AG20443 (cell line): Measurements from ENCODE around the gene JRKL.

Experiments
- DNase-seq: peaks from one replicate; pipeline ENCODE4 v3.0.0; 2012; ENCODE audit warnings: low spot score, mixed read lengths

JRKL gene

GRCh38 chr11:96389720-96390487, at the start of gene JRKL, which contains the start of gene CCDC82:
TSS of gene JRKL (plus strand) at chr11:96390013. CDS start at chr11:96390650, 637 bp downstream.
TSS of gene CCDC82 (minus strand) at chr11:96389912. CDS start at chr11:96384747, 5,165 bp downstream.
- DNase-seq, result peak; percentile 98

GRCh38 chr11:96340555-96340885, 49.3 kb upstream of the JRKL start:
- peak; percentile 22 for DNase-seq

GRCh38 chr11:96341211-96342013, 48.4 kb upstream of the JRKL start:
- peak; percentile 80 for DNase-seq

- peak; percentile 14 for DNase-seq
These were observed 47.5 kb upstream of the JRKL start for GRCh38 chr11:96342014-96342960.

- DNase-seq, result peak; percentile 97
These were observed 46.7 kb upstream of the JRKL start, which contains the start of gene MAML2 for GRCh38 chr11:96342961-96343711. TSS of gene MAML2 (minus strand) at chr11:96343195. CDS start at chr11:96341895, 1,300 bp downstream.

- DNase-seq, result no peak
These were observed 33.0 kb upstream of the JRKL start for GRCh38 chr11:96356848-96357247.

GRCh38 chr11:96357794-96358193, 32.0 kb upstream of the JRKL start:
- DNase-seq, result no peak

GRCh38 chr11:96358321-96358720, 31.5 kb upstream of the JRKL start:
- DNase-seq, result no peak

GRCh38 chr11:96361778-96362177, 28.0 kb upstream of the JRKL start:
- DNase-seq, result no peak

- DNase-seq, result no peak
These were observed 24.3 kb upstream of the JRKL start for GRCh38 chr11:96365493-96365892.

- no peak for DNase-seq
These were observed 23.8 kb upstream of the JRKL start for GRCh38 chr11:96366024-96366423.

- DNase-seq, result no peak
These were observed 22.5 kb upstream of the JRKL start for GRCh38 chr11:96367342-96367741.

- no peak for DNase-seq
These were observed 16.0 kb upstream of the JRKL start for GRCh38 chr11:96373826-96374225.

GRCh38 chr11:96376796-96377195, 13.0 kb upstream of the JRKL start:
- no peak for DNase-seq

- no peak for DNase-seq
These were observed 5.7 kb upstream of the JRKL start for GRCh38 chr11:96384156-96384555.

- no peak for DNase-seq
These were observed 4.6 kb upstream of the JRKL start for GRCh38 chr11:96385187-96385586.

GRCh38 chr11:96388891-96389719, 708 bp upstream of the JRKL start:
- peak; percentile 48 for DNase-seq

GRCh38 chr11:96390488-96390792, 627 bp downstream of the JRKL start:
- DNase-seq, result no peak

- DNase-seq, result no peak
These were observed 2.0 kb downstream of the JRKL start for GRCh38 chr11:96391698-96392307.

- peak; percentile 40 for DNase-seq
These were observed 4.0 kb downstream of the JRKL start for GRCh38 chr11:96393753-96394348.
